OCI-LY3 (cell line): ENCODE results near the gene TSPYL2.
A peak's percentile ranks its signal among the peaks of the same experiment; 100 is the strongest.

Experiments
- H2AFZ ChIP-seq: fragments of 200-600, 300-600 bp; shearing (Covaris generic); 2 replicates; pipeline ENCODE4 v1.6.0; 2014; ENCODE audit warnings: antibody characterized with exemption, low read depth, low read length
- H3K27ac ChIP-seq: fragments of 200-600, 300-600 bp; sonication (generic); 2 replicates; pipeline ENCODE4 v1.5.1; 2014; ENCODE audit warnings: mild to moderate bottlenecking, low read length, moderate library complexity, mixed read lengths
- H3K27me3 ChIP-seq: fragments of 200-600, 300-600 bp; sonication (generic); 2 replicates; pipeline ENCODE4 v1.6.1; 2014; ENCODE audit warnings: low read depth, low read length, mixed read lengths
- H3K36me3 ChIP-seq: fragments of 200-600, 300-600 bp; sonication (generic); replicated peaks from 2 replicates; pipeline ENCODE3; 2014; ENCODE audit warnings: low read depth, low read length, mixed read lengths
- H3K4me1 ChIP-seq: fragments of 300-600, 200-600 bp; sonication (generic); 2 replicates; pipeline ENCODE4 v1.6.1; 2014; ENCODE audit warnings: low read length, mixed read lengths
- H3K4me2 ChIP-seq: fragments of 200-600, 300-600 bp; sonication (generic); 2 replicates; pipeline ENCODE4 v1.6.1; 2014; ENCODE audit warnings: low read length, mixed read lengths
- H3K4me3 ChIP-seq: fragments of 300-600, 200-600 bp; sonication (generic); 2 replicates; pipeline ENCODE4 v1.5.1; 2014; ENCODE audit warnings: antibody characterized with exemption, mild to moderate bottlenecking, low read length, moderate library complexity
- H3K79me2 ChIP-seq: fragments of 300-600, 200-600 bp; shearing (Covaris generic); 2 replicates; pipeline ENCODE4 v1.6.1; 2014; ENCODE audit warnings: mild to moderate bottlenecking, low read length, mixed read lengths
- H3K9ac ChIP-seq: fragments of 300-600, 200-600 bp; shearing (Covaris generic); 2 replicates; pipeline ENCODE4 v1.6.0; 2014; ENCODE audit warnings: mild to moderate bottlenecking, low read length, moderate library complexity
- H3K9me3 ChIP-seq: fragments of 200-600, 300-600 bp; shearing (Covaris generic); 2 replicates; pipeline ENCODE4 v1.6.1; 2014; ENCODE audit warnings: low read length, mixed read lengths; ENCODE audit not compliant: insufficient read depth
- H4K20me1 ChIP-seq: fragments of 200-600, 300-600 bp; sonication (generic); 2 replicates; pipeline ENCODE4 v1.6.1; 2016; ENCODE audit warnings: low read length, mixed read lengths; ENCODE audit not compliant: insufficient read depth
- EZH2phosphoT487 ChIP-seq: fragments of 200-600 bp; shearing (Covaris generic); IDR thresholded peaks from 2 replicates; pipeline ENCODE4 v1.6.1; 2018; ENCODE audit warnings: antibody characterized with exemption, mixed run types, low read depth
- TF ChIP-seq, protein P1 (sequence below): fragments of 200-600, 300-600 bp; sonication (generic); IDR thresholded peaks from 2 replicates; pipeline ENCODE4 v1.5.1; 2014; ENCODE audit warnings: antibody characterized with exemption, low read length, low read depth

Gene TSPYL2

DNA sequence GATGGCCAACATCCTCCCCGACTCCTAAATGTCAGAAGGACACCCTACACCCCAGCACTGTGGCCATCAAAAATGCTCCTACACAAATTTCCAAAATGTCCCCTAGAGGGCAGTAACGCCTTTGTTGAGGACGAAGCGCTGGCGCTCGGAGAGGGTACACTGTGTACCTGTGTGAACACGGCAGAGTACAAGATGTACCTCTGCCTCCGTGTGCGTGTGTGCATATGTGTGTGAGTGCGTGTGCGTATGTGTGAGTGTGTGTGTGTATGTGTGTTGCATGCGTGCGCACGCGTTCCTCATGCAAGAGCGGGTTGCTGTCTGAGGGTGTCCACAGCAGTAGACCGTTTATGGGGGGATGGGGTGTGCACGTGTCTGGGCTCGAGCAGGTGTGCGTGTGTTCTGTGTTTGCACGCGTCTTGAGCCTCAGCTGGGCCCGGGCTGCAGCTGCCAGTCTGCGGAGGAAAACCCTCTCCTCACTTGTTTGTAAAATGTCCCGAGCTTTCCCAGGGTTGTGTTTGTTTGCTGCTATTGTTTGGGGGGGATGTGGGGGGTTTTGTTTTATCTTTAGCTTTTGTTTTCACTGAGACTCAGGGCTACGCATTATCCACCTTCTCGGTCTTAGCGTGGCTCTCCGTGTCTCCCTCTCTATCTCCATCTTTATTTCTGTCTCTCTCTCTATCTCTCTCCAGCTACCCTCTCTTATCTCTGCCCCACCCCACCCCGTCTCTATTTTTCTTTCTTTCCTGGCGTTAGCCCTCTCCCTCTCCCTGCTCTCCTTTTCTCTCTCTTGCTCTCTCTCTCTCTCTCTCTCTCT, 10.4 kb upstream of the TSPYL2 start:
- Histone ChIP-seq H2AFZ (peak overlapping the region; percentile 94), H3K79me2 (no peaks in the 10 kb centered on the region), H3K4me3 (peak overlapping the region; percentile 77), H3K4me1 (peaks cover 7% of the 10 kb centered on the region), H3K36me3 (no peaks in the 10 kb centered on the region), H4K20me1 (no peaks in the 10 kb centered on the region), H3K27ac (peak overlapping the region; percentile 49; the same call in 1 of the 2 replicates), H3K4me2 (peak overlapping the region; percentile 81), H3K27me3 (no peaks in the 10 kb centered on the region), H3K9ac (peak overlapping the region; percentile 53), H3K9me3 (peaks cover 2% of the 10 kb centered on the region; the same call in 1 of the 2 replicates)
- TF ChIP-seq, protein P1, sequence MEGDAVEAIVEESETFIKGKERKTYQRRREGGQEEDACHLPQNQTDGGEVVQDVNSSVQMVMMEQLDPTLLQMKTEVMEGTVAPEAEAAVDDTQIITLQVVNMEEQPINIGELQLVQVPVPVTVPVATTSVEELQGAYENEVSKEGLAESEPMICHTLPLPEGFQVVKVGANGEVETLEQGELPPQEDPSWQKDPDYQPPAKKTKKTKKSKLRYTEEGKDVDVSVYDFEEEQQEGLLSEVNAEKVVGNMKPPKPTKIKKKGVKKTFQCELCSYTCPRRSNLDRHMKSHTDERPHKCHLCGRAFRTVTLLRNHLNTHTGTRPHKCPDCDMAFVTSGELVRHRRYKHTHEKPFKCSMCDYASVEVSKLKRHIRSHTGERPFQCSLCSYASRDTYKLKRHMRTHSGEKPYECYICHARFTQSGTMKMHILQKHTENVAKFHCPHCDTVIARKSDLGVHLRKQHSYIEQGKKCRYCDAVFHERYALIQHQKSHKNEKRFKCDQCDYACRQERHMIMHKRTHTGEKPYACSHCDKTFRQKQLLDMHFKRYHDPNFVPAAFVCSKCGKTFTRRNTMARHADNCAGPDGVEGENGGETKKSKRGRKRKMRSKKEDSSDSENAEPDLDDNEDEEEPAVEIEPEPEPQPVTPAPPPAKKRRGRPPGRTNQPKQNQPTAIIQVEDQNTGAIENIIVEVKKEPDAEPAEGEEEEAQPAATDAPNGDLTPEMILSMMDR: peak; percentile 77
- no peak for TF ChIP-seq EZH2phosphoT487

DNA sequence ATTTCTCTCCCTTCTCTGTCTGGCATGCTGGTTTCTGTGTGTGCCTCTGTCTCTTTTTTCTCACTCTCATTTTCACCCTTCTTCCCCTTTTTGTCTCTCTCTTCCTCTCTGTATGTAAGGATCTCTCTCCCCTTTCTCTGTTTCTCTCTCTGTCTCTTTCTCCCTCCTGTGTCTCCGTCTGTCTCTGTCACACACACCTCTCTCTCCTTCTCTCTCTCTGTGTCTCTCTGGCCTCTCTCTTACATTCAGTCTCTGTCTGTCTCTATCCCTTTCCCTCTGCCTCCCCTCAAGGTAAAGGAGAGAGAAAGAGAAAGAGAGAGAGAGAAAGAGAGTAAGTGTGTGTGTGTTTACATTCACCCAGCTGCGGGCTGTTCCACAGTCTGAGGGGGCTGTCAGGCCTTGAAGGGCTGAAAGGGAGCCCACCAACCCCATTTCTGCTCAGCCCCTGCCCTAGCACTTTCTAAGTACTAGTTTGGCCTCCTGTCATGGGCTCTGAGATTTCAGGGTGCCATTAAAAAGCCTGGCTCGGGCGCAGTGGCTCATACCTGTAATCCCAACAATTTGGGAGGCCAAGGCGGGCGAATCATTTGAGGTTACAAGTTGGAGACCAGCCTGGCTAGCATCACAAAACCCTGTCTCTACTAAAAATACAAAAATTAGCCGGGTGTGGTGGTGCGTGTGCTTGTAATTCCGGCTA, 9.6 kb upstream of the TSPYL2 start:
- peak overlapping the region; percentile 94 for H2AFZ ChIP-seq

DNA sequence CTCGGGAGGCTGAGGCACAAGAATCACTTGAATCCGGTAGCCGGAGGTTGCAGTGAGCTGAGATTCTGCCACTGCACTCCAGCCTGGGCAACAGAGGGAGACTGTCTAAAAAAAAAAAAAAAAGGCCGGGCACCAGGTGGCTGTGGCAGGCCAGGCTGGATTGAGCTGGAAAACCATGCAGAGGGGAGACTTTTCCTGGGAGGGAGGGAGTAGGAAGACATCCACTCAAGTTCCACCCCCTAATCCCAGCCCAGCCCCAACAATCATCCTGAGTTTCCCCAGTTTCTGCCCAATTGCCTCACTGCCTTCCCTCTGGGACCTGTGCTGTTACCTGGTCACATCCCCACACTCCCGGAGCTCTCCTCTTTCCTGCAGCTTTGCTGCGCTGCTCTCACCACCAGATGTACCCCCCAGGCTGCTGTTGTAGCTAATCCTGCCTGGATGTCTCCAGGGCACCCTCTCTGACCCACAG, 9.0 kb upstream of the TSPYL2 start:
- Histone ChIP-seq H4K20me1 (no peaks in the 10 kb centered on the region), H3K9me3 (peaks cover 2% of the 10 kb centered on the region; the same call in 1 of the 2 replicates), H3K4me1 (peaks cover 7% of the 10 kb centered on the region), H3K4me2 (0 out of 2 replicates have a peak overlapping the region, but pooled peaks have one; percentile 7), H3K79me2 (no peaks in the 10 kb centered on the region), H3K9ac (no peak overlapping the region), H3K36me3 (no peaks in the 10 kb centered on the region), H3K27ac (no peak overlapping the region), H2AFZ (0 out of 2 replicates have a peak overlapping the region, but pooled peaks have one; percentile 65), H3K27me3 (no peaks in the 10 kb centered on the region), H3K4me3 (no peak overlapping the region)
- TF ChIP-seq, protein P1: no peak
- no peak for TF ChIP-seq EZH2phosphoT487

More for the DNA sequence above, 9.6 kb upstream of the TSPYL2 start:
- TF ChIP-seq EZH2phosphoT487: no peak
- TF ChIP-seq, protein P1: no peak
- Histone ChIP-seq H3K27me3 (no peaks in the 10 kb centered on the region), H3K36me3 (no peaks in the 10 kb centered on the region), H3K4me3 (peak overlapping the region; percentile 77), H4K20me1 (no peaks in the 10 kb centered on the region), H3K9ac (peak overlapping the region; percentile 53), H3K79me2 (no peaks in the 10 kb centered on the region), H3K4me1 (peaks cover 7% of the 10 kb centered on the region), H3K4me2 (peak overlapping the region; percentile 81), H3K27ac (peak overlapping the region; percentile 49; the same call in 1 of the 2 replicates), H3K9me3 (peaks cover 2% of the 10 kb centered on the region; the same call in 1 of the 2 replicates)

DNA sequence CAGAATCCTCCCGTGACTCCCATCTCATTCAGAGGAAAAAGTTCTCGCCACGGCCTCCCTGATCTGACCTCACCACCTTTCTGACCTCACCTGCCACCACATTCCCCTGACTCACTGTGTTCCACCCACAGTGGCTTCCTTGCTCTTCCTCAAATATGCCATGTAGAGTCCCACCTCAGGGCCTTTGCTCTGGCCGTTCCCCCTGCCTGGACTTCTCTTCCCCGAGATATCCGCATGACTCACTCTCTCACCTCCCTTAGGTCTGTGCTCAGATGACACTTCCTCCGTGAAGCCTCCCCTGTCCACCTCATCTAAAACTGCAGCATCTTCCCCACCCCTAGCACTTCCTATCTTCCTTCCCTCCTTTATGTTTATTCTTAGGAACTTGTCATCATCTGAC, 7.2 kb upstream of the TSPYL2 start:
- no peaks in the 10 kb centered on the region for H4K20me1 ChIP-seq
- no peaks in the 10 kb centered on the region for H3K36me3 ChIP-seq
- H3K27me3 ChIP-seq: no peaks in the 10 kb centered on the region
- H3K27ac ChIP-seq: no peak overlapping the region
- TF ChIP-seq EZH2phosphoT487: no peak
- TF ChIP-seq, protein P1: no peak
- peaks cover 2% of the 10 kb centered on the region; the same call in 1 of the 2 replicates for H3K9me3 ChIP-seq
- H2AFZ ChIP-seq: peak overlapping the region; percentile 21; the same call in 1 of the 2 replicates
- no peaks in the 10 kb centered on the region for H3K79me2 ChIP-seq
- H3K9ac ChIP-seq: no peak overlapping the region
- peaks cover 7% of the 10 kb centered on the region for H3K4me1 ChIP-seq
- H3K4me2 ChIP-seq: no peak overlapping the region
- no peak overlapping the region for H3K4me3 ChIP-seq
